ENCODE measurements around the gene ATCAY. TPM values are rescaled to one million over a fixed set of nuclear protein-coding genes. Genes with fewer than 3 reads are reported as not detected.
A peak's percentile ranks its signal among the peaks of the same experiment; 100 is the strongest.
"Not testable (repeated sequence)": the region's sequence is repeated elsewhere in the genome, so short reads cannot be mapped to it uniquely, and the experiment has no call there.

Gene ATCAY
- total RNA-seq, 3 donors from 2014 or later, result not detected

GRCh38 chr19:3961007-3961406 is 80.5 kb downstream of the ATCAY start:
- Mint-ChIP-seq H3K4me1 (ENCODE audit: low read depth) (no peaks in the 10 kb centered on the region), H3K9me3 (no peaks in the 10 kb centered on the region)

DNA sequence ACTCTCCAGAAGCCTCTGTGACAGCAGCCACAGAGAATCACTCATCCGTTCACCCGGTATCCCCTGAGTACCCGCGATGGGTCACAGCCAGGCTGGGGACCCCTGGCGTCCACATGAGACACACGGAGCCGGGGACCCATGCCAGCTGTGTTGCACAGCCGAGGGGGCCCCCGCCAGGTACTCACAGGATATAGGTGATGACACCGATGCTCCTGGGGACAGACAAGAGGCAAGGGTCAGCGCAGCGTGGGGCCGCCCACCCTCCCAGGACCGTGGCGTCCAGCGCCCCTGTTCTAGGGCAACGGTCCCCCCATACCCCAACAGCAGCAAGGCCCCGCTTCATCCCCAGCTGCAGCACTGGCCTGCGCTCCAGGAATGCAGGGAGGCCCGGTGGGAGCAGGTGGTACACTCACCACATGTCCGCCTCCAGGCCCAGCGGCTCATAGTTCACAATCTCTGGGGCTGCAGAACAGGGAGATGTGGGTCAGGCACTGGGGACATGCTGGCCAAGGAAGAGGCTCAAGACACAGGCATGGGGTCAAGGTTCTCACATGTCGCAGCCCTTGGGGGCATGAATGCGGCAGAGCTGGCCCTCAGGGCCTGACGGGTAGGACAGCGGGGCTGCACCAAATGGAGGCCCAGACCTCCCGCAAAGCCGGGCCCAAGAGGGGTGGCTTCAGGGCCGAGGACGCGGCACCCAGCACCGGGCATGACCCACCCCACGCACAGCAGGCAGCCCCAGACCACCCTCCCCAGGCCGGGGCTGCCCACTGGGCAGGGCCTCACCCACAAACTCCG is 83.2 kb downstream of the ATCAY start:
- H3K36me3 Mint-ChIP-seq (ENCODE audit: insufficient read depth), result peaks cover 7% of the 10 kb centered on the region
- no peak overlapping the region for H3K4me3 Mint-ChIP-seq
- H3K9me3 Mint-ChIP-seq, result no peaks in the 10 kb centered on the region
- H3K4me1 Mint-ChIP-seq (ENCODE audit: low read depth), result peaks cover 7% of the 10 kb centered on the region
- DNase-seq (no peak), ATAC-seq (no peak)
- H3K27me3 Mint-ChIP-seq (ENCODE audit: low read depth), result no peaks in the 10 kb centered on the region

More at GRCh38 chr19:3961007-3961406, 80.5 kb downstream of the ATCAY start:
- H3K4me3 Mint-ChIP-seq, result no peak overlapping the region
- no peak for ATAC-seq
- no peaks in the 10 kb centered on the region for H3K27me3 Mint-ChIP-seq (ENCODE audit: low read depth)
- peaks cover 8% of the 10 kb centered on the region for H3K36me3 Mint-ChIP-seq (ENCODE audit: insufficient read depth)
- no peak for DNase-seq

DNA sequence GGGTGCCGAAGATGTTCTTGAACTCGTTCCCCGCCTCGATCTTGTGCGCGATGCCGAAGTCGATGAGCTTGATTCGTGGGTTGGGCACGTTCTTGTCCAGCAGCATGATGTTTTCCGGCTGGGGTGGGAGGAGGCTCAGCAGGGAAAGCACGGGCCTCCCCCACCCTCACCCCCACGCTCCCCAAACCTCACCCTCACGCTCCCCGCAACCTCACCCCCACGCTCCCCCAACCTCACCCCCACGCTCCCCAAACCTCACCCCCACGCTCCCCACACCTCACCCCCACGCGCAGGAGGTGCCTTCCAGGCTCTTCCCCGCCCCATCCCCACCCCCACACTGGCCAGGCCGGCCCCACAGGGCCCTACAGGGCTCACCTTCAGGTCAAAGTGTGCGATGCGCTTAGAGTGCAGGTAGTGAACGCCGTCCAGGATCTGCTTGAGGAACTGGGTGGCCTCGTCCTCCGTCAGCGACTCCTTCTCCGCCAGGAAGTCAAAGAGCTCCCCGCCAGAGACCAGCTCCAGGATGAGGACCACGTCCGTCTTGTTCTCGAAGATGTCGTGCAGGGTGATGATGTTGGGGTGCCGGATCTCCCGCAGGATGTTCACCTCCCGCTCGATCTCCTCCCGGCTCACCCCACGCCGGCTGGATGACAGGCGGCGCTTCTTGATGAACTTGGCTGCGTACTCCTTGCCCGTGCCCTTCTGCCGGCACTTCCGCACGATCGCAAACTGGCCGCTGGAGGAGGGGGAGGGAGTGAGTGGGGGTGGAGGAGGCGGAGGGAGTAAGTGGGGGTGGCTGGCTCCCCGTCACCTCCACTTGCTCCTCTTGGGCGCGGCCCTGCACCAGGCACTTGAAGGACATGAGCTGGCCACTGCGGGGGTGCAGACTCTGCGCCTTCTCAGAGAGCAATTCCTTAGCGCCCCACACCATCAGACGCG is 84.0 kb downstream of the ATCAY start:
- no peak for DNase-seq
- H3K4me3 Mint-ChIP-seq, result no peak overlapping the region

GRCh38 chr19:3966051-3967017 is 85.8 kb downstream of the ATCAY start:
- peaks cover 28% of the 10 kb centered on the region for H3K4me1 Mint-ChIP-seq (ENCODE audit: low read depth)
- no peaks in the 10 kb centered on the region for H3K27me3 Mint-ChIP-seq (ENCODE audit: low read depth)
- no peak for ATAC-seq
- no peak overlapping the region for H3K4me3 Mint-ChIP-seq
- no peaks in the 10 kb centered on the region for H3K9me3 Mint-ChIP-seq
- peaks cover 7% of the 10 kb centered on the region for H3K36me3 Mint-ChIP-seq (ENCODE audit: insufficient read depth)
- no peak for DNase-seq

More for the DNA sequence above, 84.0 kb downstream of the ATCAY start:
- ATAC-seq, result no peak
- Mint-ChIP-seq H3K36me3 (ENCODE audit: insufficient read depth) (peaks cover 7% of the 10 kb centered on the region), H3K27me3 (ENCODE audit: low read depth) (no peaks in the 10 kb centered on the region), H3K9me3 (no peaks in the 10 kb centered on the region), H3K4me1 (ENCODE audit: low read depth) (peaks cover 13% of the 10 kb centered on the region)

DNA sequence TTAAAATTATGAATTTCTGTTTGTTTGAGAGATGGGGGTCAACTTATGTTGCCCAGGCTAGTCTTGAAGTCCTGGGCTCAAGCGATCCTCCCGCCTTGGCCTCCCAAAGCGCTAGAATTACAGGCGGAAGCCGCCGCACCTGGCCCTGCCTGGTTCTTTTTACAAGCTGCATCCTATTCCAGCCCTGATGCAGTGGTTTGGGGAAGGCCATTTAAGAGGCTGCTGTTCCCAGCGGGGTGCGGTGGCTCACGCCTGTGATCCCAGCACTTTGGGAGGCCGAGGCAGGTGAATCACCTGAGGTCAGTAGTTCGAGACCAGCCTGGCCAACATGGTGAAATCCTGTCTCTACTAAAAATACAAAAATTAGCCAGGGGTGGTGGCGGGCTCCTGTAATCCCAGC is 87.5 kb downstream of the ATCAY start:
- H3K36me3 Mint-ChIP-seq (ENCODE audit: insufficient read depth); ATAC-seq; H3K9me3 Mint-ChIP-seq; H3K4me3 Mint-ChIP-seq; DNase-seq; H3K27me3 Mint-ChIP-seq (ENCODE audit: low read depth): not testable (repeated sequence)
- H3K4me1 Mint-ChIP-seq (ENCODE audit: low read depth), result peaks cover 30% of the 10 kb centered on the region

GRCh38 chr19:3968556-3969434 is 88.3 kb downstream of the ATCAY start:
- Mint-ChIP-seq H3K4me1 (ENCODE audit: low read depth) (peaks cover 30% of the 10 kb centered on the region), H3K27me3 (ENCODE audit: low read depth) (no peaks in the 10 kb centered on the region), H3K9me3 (no peaks in the 10 kb centered on the region), H3K36me3 (ENCODE audit: insufficient read depth) (peaks cover 7% of the 10 kb centered on the region), H3K4me3 (peak overlapping the region; percentile 88)
- ATAC-seq (no peak), DNase-seq (no peak)

DNA sequence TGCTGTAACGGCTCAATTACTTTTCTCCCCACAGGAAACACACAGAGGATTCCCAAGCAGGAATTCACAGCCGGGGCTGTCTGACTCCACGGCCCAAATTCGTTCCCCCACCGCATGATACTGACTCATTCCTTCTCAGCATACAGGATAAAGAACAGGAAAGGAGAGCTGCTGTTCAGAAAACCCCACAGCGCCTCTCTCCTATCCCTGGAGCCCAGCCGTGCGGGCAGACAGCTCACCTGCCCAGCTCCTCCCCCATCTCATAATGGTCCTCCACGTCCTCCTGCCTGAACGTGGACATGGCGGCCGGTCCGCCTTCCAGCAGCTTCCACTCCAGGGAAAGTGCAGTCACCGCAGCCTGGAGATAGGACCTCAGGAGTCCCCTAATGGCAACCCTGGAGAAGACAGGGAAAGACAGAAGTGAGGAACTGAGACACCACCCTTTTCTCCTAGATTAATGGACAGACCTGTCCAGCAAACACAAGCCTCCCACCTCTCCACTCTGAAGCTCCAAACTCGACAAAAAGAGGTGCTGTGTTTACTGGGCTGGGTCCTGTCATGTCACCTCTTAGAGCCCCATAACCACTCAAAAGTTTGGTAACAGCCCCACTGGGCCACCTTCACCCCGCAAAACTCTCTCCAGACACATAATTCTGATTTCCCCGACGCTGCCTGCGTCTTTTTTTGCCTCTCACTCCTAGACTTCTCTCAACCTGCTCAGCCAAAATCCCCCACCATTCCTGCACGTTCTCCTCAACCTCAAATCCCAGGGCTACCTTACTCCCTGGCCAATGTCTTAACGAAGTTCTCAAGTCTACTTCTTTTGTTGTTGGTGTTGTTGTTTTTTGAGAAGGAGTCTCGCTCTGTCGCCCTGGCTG is 89.2 kb downstream of the ATCAY start:
- ATAC-seq (no peak), DNase-seq (no peak)
- Mint-ChIP-seq H3K36me3 (ENCODE audit: insufficient read depth) (peaks cover 7% of the 10 kb centered on the region), H3K4me3 (peak overlapping the region; percentile 88), H3K9me3 (no peaks in the 10 kb centered on the region), H3K4me1 (ENCODE audit: low read depth) (peaks cover 30% of the 10 kb centered on the region), H3K27me3 (ENCODE audit: low read depth) (no peaks in the 10 kb centered on the region)

DNA sequence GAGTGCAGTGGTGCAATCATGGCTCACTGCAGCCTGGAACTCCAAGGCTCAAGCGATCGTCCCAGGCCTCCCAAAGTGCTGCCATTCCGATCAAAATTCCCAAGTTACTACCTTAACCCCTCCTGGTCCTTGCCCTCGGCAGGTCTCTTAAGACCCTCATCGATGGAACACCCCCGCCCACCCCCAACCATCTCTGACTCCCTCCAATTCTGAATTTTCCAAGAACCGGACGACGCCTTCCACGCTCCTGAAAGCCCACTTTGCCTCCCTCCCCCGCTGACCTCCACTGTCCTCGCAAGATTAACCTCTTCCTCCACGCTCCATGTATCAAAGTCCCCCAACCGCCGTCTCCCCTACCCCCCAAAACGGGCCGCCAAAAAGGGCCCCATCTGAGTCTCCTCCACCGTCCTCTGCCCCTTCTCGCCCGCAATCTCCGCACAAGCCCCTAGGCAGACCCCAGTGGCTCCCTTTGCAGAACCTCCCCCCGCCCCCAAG is 89.9 kb downstream of the ATCAY start:
- no peak for ATAC-seq
- no peaks in the 10 kb centered on the region for H3K27me3 Mint-ChIP-seq (ENCODE audit: low read depth)
- H3K9me3 Mint-ChIP-seq, result no peaks in the 10 kb centered on the region
- no peak for DNase-seq
- H3K4me1 Mint-ChIP-seq (ENCODE audit: low read depth), result peaks cover 30% of the 10 kb centered on the region
- peaks cover 5% of the 10 kb centered on the region for H3K36me3 Mint-ChIP-seq (ENCODE audit: insufficient read depth)
- peak overlapping the region; percentile 88 for H3K4me3 Mint-ChIP-seq

DNA sequence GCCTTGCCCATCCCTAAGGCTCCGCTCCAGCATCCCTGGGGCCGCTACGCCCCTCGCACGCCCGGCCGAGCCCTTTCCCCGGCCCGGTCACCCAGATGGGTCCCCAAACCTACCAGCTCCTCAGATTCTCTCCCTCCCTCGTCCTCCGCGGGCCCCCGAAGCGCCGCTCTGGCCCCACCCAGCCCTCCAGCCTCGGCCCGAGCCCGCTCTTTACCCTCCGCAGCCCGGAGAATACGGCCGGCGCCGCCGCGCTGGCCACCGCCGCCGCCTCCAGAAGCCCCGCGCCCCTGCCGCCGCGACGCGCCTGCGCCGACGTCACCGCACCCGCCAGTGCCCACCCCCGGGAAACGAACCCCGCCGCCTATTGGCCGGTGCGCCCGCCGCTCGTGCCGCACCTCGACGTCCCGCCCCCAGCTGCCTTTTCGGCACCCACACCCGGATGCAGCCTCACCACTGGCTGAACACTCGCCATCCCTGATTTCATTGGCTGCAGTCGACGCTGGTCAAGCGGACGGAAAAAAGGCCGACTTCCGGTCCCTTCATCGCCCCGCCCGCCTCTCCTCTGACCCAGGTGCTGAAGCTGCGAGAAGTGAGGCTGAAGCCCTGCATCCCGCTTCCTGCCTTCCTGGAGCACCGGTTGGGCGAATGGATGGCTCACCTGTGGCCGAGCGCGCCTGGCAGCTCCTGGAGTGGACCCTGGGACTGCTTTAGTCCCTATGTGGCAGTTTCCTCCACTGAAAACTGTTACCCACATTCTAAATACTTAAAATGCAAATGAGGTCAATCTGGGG is 90.5 kb downstream of the ATCAY start, which contains the start of gene DAPK3:
Gene DAPK3 (minus strand): TSS at position 292 of the 791 bp plus-strand sequence. CDS start 1,364 bp downstream, outside the sequence.
- Mint-ChIP-seq H3K27me3 (ENCODE audit: low read depth) (no peaks in the 10 kb centered on the region), H3K4me3 (peak within 1 kb of the TSS; percentile 88), H3K36me3 (ENCODE audit: insufficient read depth) (peaks cover 8% of the 10 kb centered on the region), H3K4me1 (ENCODE audit: low read depth) (peaks cover 30% of the 10 kb centered on the region), H3K9me3 (no peaks in the 10 kb centered on the region)
- peak; percentile 83 to 88 for ATAC-seq
- DNase-seq, result peak; percentile 89

DNA sequence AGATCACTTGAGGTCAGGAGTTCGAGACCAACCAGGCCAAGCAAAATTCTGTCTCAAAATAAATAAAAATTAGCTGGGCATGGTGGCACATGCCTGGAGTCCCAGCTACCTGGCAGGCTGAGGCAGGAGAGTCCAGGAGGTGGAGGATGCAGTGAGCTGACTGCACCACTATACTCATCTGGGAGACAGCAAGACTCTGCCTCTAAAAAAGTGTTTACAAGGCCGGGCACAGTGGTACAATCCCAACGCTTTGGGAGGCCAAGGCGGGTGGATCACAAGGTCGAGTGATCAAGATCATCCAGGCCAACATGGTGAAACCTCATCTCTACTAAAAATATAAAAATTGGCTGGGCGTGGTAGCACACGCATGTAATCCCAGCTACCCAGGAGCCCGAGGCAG is 94.7 kb downstream of the ATCAY start:
- H3K4me3 Mint-ChIP-seq, result no peak overlapping the region
- H3K36me3 Mint-ChIP-seq (ENCODE audit: insufficient read depth), result peaks cover 29% of the 10 kb centered on the region
- H3K9me3 Mint-ChIP-seq, result no peaks in the 10 kb centered on the region
- H3K27me3 Mint-ChIP-seq (ENCODE audit: low read depth), result no peaks in the 10 kb centered on the region
- DNase-seq (no peak), ATAC-seq (no peak)
- H3K4me1 Mint-ChIP-seq (ENCODE audit: low read depth), result peaks cover 22% of the 10 kb centered on the region

DNA sequence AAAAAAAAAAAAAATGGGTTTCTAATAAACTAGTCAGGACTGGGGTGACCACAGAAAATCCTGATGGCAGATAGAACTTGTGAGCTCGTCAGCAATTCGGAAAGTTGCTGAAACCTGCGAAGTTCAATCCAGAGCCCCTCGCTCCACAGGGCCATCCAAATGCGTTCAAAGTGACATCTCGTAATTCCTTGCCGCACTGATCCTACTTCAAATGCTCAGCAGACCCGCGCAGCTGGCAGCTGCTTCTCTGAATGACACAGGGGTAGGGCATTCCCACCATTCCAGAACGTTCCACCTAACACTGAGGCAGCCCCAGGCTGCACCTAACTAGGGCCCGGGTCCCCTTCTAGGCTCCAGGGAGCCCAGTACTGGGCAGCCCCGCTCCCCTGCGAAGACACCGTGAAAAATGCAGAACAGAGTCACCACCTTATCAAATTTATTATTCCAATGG is 95.2 kb downstream of the ATCAY start:
- Mint-ChIP-seq H3K27me3 (ENCODE audit: low read depth) (no peaks in the 10 kb centered on the region), H3K36me3 (ENCODE audit: insufficient read depth) (peaks cover 29% of the 10 kb centered on the region), H3K4me3 (peak overlapping the region; percentile 11), H3K4me1 (ENCODE audit: low read depth) (peaks cover 17% of the 10 kb centered on the region), H3K9me3 (no peaks in the 10 kb centered on the region)
- ATAC-seq (no peak), DNase-seq (no peak)

Data from activated T-cell treated with anti-CD3 and anti-CD28 coated beads, Interleukin-2, amount 50 U/mL, for 4 hours (primary cell).